ENCODE data around the gene WT1. TPM values are rescaled to one million over a fixed set of nuclear protein-coding genes. Genes with fewer than 3 reads are reported as not detected.

Gene WT1
- total and polyA plus RNA-seq, 2 of the 8 experiments (the other 6 are each of a cell fraction or from before 2014, with no cell fraction given) = 0.05 to 0.17 TPM

DNA sequence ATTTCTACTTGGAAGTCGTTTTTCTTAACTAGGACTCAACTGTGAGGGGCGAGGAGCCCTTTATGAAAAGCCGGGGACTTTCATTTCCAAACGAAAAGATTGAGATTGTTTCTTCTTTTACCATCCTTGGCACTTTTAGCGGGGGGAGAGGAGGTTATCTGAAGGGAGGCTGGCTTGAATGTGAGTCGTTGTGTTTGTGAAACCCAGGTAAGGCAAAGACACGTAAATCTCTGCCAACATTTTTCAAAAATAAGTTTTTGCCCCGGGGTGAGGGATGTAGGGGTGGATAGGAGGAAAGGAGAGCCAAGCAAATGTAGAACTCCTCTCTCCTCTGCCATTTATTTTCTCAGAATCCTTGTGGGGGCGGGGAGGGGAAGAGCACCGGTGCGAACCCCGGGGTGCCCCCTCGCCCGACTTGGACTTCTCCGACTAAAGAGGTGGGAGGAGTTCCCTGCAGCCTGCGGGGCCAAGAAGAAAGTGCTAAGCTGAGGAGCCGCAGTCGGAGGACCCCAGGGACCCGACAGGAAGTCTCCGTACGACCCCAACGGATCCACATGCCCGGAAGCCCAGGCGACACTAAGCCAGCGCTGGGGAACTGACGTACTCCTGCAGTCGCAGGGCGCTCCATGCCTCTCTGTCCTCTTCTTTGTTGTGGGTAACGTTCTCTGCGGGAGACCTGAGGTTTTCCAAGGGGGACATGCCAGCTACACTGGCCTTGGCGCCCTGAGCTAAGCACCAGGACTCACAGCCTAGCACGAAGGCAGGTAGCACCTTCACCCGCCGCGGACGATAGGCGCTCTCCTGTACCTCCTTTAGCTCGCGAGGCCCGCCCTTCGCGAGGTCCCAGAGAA lies 2.4 kb upstream of the WT1 start (continued):
- TF ChIP-seq SIX5 (IDR thresholded peaks at IDR 0.05; ENCODE audit: low read depth, low read length) (no peak), ASH2L (IDR thresholded peaks at IDR 0.05; ENCODE audit: low read length) (peak; percentile 22), YY1 (IDR thresholded peaks at IDR 0.05; ENCODE audit: low read depth, low read length) (no peak), TBP (IDR thresholded peaks at IDR 0.05; ENCODE audit: low read depth, low read length) (no peak), E2F6 (IDR thresholded peaks at IDR 0.05) (peak; percentile 35), RNF2 (IDR thresholded peaks at IDR 0.05; ENCODE audit: borderline replicate concordance, low read depth, low read length, missing control alignments, poor library complexity, severe bottlenecking) (peak; percentile 6), CHD2 (IDR thresholded peaks at IDR 0.05; ENCODE audit: low read length) (no peak), RAD21 (IDR thresholded peaks at IDR 0.05 in 1 of 2, conservative IDR thresholded peaks at IDR 0.05 in 1 of 2; ENCODE audit: low read depth in 2 of 2, low read length in 2 of 2) (no peak), MAX (IDR thresholded peaks at IDR 0.05) (peak; percentile 61), TCF12 (IDR thresholded peaks at IDR 0.05; ENCODE audit: low read depth, low read length) (no peak), JUN (IDR thresholded peaks at IDR 0.05; ENCODE audit: low read depth, low read length) (no peak), TEAD4 (IDR thresholded peaks at IDR 0.05; ENCODE audit: low read depth, low read length) (no peak), EZH2 (IDR thresholded peaks at IDR 0.05; ENCODE audit: low read depth, low read length, severe bottlenecking) (peak; percentile 90), CTBP2 (IDR thresholded peaks at IDR 0.05; ENCODE audit: borderline replicate concordance, insufficient read depth, insufficient read length, low read length) (peak; percentile 71), EGR1 (IDR thresholded peaks at IDR 0.05; ENCODE audit: borderline replicate concordance, low read depth, low read length) (no peak), SUZ12 (IDR thresholded peaks at IDR 0.05; ENCODE audit: low read length) (peak; percentile 68), KDM4A (IDR thresholded peaks at IDR 0.05; ENCODE audit: low read depth, low read length, severe bottlenecking) (no peak), KDM5A (IDR thresholded peaks at IDR 0.05; ENCODE audit: low read length) (no peak), PHF8 (conservative IDR thresholded peaks at IDR 0.05; ENCODE audit: low read depth, low read length) (no peak), CREB1 (IDR thresholded peaks at IDR 0.05) (peak; percentile 55), HDAC2 (IDR thresholded peaks at IDR 0.05; ENCODE audit: borderline replicate concordance in 1 of 2, low read depth in 2 of 2, low read length in 2 of 2) (no peak), SAP30 (IDR thresholded peaks at IDR 0.05; ENCODE audit: insufficient read depth, insufficient replicate concordance, low read length) (no peak), POU5F1 (IDR thresholded peaks at IDR 0.05; ENCODE audit: low read depth, low read length) (no peak)

All from H1 (cell line).